Measurements from ENCODE around the gene IL1RAPL2.

DNA sequence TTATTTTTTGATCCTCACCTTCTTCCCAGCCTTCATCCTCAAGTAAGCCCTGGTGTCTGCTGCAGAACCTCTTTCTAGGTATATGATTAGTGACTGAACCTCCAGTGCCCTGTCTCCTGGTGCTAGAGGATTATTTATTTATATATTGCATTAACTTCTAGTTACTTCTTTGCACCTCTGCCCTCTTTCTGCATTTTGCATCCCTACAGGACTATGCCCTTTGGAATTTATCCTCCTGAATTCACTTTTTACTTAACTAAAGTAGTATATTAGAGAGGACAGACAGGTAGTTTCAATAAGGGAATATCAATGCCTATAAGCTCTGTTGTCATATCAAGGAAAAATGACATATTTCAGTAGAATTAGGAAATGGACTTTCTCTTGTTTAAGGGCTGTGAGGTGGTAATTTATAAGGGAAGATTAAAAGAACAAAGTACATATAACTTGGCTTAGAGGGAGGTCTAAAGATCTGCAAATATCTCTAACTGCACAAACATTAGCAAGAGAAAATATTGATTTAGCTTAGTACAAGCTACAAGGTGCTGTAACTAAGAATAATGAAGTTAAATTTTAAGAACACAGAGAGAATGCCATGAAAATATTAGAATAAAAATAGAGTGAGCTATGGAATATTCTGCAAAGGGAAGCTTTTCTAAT is 472.8 kb downstream of the IL1RAPL2 start:
- no peak for TF ChIP-seq ZNF202 (tag by site-specific recombination; IDR thresholded peaks at IDR 0.05; ENCODE audit: borderline replicate concordance)
- TF ChIP-seq ZNF654 (tag by site-specific recombination; IDR thresholded peaks at IDR 0.05; ENCODE audit: low read depth) = no peak
- TF ChIP-seq, protein P1, sequence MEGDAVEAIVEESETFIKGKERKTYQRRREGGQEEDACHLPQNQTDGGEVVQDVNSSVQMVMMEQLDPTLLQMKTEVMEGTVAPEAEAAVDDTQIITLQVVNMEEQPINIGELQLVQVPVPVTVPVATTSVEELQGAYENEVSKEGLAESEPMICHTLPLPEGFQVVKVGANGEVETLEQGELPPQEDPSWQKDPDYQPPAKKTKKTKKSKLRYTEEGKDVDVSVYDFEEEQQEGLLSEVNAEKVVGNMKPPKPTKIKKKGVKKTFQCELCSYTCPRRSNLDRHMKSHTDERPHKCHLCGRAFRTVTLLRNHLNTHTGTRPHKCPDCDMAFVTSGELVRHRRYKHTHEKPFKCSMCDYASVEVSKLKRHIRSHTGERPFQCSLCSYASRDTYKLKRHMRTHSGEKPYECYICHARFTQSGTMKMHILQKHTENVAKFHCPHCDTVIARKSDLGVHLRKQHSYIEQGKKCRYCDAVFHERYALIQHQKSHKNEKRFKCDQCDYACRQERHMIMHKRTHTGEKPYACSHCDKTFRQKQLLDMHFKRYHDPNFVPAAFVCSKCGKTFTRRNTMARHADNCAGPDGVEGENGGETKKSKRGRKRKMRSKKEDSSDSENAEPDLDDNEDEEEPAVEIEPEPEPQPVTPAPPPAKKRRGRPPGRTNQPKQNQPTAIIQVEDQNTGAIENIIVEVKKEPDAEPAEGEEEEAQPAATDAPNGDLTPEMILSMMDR (tag by site-specific recombination; IDR thresholded peaks at IDR 0.05) = no peak
- TF ChIP-seq ZNF549 (tag by site-specific recombination; IDR thresholded peaks at IDR 0.05) = no peak
- TF ChIP-seq ZNF776 (tag by site-specific recombination; IDR thresholded peaks at IDR 0.05; ENCODE audit: borderline replicate concordance) = no peak
- no peak for TF ChIP-seq SETDB1 (IDR thresholded peaks at IDR 0.05; ENCODE audit: insufficient read length, low read length)
- TF ChIP-seq ZIC2 (tag by site-specific recombination; IDR thresholded peaks at IDR 0.05) = no peak
- TF ChIP-seq ZNF473 (tag by site-specific recombination; IDR thresholded peaks at IDR 0.05) = no peak
- no peak for TF ChIP-seq ZNF169 (tag by site-specific recombination; IDR thresholded peaks at IDR 0.05)
- TF ChIP-seq GLI4 (tag by site-specific recombination; IDR thresholded peaks at IDR 0.05) = no peak
- no peak for TF ChIP-seq ZBTB20 (tag by site-specific recombination; IDR thresholded peaks at IDR 0.05)
- no peak for TF ChIP-seq ZBTB21 (tag by site-specific recombination; IDR thresholded peaks at IDR 0.05)
- TF ChIP-seq, protein P2, sequence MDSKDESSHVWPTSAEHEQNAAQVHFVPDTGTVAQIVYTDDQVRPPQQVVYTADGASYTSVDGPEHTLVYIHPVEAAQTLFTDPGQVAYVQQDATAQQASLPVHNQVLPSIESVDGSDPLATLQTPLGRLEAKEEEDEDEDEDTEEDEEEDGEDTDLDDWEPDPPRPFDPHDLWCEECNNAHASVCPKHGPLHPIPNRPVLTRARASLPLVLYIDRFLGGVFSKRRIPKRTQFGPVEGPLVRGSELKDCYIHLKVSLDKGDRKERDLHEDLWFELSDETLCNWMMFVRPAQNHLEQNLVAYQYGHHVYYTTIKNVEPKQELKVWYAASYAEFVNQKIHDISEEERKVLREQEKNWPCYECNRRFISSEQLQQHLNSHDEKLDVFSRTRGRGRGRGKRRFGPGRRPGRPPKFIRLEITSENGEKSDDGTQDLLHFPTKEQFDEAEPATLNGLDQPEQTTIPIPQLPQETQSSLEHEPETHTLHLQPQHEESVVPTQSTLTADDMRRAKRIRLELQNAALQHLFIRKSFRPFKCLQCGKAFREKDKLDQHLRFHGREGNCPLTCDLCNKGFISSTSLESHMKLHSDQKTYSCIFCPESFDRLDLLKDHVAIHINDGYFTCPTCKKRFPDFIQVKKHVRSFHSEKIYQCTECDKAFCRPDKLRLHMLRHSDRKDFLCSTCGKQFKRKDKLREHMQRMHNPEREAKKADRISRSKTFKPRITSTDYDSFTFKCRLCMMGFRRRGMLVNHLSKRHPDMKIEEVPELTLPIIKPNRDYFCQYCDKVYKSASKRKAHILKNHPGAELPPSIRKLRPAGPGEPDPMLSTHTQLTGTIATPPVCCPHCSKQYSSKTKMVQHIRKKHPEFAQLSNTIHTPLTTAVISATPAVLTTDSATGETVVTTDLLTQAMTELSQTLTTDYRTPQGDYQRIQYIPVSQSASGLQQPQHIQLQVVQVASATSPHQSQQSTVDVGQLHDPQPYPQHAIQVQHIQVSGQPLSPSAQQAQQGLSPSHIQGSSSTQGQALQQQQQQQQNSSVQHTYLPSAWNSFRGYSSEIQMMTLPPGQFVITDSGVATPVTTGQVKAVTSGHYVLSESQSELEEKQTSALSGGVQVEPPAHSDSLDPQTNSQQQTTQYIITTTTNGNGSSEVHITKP (tag by site-specific recombination; IDR thresholded peaks at IDR 0.05) = no peak

All from HEK293 (cell line).